ENCODE results near the gene CEACAM18.

DNA sequence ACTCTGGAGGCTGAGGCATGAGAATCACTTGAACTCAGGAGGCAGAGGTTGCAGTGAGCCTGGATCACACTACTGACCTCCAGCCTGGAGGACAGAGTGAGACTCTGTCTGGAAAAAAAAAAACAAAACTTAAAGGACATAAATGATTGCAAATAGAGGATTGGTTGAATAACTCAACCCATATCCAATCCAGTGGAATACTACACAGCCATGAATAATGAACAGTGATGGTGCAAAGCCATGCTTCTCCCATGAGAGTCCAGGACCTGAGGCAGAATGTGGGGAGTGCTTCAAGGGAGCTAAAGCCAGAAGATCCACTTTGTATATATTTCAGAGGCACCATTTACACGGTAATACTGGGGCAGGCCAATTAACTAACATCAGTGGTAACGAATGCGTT is 2.2 kb upstream of the CEACAM18 start:
- TF ChIP-seq, protein P1, sequence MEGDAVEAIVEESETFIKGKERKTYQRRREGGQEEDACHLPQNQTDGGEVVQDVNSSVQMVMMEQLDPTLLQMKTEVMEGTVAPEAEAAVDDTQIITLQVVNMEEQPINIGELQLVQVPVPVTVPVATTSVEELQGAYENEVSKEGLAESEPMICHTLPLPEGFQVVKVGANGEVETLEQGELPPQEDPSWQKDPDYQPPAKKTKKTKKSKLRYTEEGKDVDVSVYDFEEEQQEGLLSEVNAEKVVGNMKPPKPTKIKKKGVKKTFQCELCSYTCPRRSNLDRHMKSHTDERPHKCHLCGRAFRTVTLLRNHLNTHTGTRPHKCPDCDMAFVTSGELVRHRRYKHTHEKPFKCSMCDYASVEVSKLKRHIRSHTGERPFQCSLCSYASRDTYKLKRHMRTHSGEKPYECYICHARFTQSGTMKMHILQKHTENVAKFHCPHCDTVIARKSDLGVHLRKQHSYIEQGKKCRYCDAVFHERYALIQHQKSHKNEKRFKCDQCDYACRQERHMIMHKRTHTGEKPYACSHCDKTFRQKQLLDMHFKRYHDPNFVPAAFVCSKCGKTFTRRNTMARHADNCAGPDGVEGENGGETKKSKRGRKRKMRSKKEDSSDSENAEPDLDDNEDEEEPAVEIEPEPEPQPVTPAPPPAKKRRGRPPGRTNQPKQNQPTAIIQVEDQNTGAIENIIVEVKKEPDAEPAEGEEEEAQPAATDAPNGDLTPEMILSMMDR (IDR thresholded peaks at IDR 0.05) = no peak
- TF ChIP-seq POLR2A (IDR thresholded peaks at IDR 0.05) (no peak), POLR2AphosphoS5 (IDR thresholded peaks at IDR 0.05) (no peak)
